Fibroblast of skin of scalp (primary cell): ENCODE measurements around the gene RSPO3.
A peak's percentile ranks its signal among the peaks of the same experiment; 100 is the strongest.

Experiments used
- DNase-seq: peaks from one replicate; pipeline ENCODE4 v3.0.0-alpha.2; 2013

The RSPO3 gene

DNA sequence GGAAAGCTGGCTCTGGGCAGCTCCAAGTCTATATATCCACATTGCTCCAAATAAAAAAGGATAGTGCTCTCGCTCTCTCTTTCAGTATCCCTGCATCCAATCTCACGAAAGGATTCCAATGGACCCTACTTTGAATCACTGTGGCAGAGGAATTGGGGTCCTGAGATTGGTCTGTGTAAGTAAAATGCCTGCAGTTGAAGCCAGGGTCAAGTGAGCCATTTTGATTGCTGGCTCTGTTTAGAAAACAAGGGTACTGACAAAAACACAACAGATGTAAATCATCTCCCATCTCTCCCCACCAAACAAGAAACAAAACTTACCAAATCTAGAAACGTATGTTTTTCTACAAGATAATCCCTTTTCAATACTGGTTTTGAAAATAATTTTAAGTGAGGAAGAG lies 45.6 kb downstream of the RSPO3 start:
- no peak for DNase-seq

DNA sequence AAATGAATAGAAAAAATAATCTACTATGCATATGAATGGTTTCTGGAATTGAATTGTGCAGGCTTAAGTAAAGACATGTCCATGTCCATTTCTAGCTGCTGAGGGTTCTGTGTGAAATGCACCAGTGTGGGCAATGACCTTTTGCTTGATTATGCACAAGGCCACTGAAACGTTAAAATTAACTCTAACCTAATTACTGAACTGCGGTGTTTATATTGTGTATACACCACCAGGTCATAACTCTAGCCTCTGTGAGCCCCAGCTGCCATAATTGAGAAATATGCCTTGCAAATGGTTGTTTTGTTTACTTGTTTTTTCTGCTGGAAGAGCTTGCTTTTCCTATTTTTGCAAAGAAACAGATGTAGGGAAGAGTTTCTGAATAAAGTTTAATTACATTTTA lies 46.1 kb downstream of the RSPO3 start:
- DNase-seq, result no peak

DNA sequence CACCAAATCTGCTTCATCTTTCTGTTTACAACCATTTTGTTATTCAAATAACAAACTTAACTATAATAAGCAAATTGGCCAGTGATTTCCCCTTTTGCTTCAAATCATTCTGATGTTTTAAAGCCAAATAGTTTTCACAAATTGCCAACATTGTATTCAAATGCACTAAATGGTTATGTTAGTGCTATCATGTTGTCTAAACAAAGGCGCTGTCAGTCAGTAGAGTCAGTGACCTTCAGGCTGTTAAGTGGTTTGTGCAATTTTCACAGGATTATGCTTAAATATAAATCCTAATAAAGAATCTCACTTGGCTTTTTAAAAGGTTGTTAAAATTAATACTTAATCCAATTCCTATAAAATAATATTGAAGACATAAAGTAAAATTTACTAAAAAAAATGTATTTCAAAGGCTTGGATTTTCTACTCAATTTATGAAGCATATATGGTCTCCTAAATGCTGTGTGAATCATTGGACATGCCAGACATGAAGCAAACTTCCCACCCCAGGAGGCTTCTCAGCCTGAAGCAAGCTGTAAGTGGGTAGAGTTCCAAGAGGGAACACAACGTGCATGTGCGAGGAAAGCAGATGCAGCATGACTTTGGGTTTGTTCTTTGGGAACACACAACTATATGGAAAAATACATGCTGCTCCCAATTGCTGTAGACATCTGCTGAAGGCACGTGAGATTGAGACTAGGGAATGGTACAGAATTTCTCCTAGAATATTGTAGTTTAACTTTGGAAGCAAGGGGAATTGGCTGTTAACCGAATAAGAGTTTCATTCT lies 54.9 kb downstream of the RSPO3 start:
- DNase-seq, result peak; percentile 49

DNA sequence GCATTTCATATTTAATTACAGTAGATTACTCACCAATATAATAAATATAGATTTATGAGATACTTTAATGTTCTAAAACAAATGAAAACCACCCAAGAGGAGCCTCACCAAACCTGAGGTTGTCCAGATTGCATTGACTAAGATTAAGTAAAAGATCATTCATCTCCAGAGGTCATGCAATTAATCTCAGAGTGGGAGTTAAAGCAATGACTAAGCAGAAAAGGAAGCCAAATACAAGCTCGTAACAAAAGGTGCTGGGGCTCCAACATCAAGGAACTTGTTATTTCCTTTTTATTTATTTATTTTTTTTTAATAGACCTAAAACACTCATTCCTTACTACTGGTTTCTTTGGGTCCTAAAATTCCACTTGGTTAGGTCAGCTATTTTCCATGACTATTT lies 57.7 kb downstream of the RSPO3 start:
- no peak for DNase-seq

DNA sequence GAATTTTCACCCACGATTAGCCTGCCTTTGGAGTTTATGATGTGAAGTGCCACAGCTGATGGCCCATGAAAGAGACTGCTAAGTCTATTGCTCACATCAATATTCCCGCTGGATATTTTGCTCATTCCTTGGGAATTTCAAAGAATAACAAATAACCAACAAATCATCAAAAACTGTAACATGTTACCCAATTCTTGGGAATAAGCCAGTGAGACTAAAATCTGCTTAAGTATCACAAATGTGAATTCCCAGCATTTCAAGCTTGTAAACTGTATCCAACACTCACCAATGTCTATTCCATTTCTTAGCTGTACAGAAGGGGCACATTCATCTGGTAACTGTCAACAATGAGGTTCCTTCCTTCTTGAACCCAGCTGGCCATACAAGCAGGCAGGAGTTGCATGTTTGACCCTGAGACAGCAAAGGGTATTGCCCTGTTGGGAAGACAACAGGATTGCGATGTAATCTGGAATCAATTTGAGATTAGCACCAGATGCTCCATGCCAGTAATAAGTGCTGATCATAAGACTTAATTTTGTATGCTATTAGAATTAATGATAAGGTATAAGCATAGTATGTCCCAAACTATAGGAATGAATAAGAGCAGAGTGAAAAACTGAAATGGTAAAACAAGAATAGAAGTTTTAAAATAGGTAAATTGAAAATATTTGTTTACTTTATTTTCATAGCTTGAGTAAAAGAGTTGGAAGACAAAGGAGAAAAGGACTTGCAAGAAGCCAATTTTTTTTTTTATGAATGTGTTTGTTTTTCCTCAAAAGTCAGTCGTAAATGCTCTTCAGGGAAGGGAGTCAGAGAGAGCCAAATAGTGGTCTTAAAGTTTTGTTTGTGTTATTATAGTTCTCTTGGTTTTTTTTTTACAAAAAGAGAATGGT lies 58.8 kb downstream of the RSPO3 start:
- DNase-seq, result peak; percentile 96

DNA sequence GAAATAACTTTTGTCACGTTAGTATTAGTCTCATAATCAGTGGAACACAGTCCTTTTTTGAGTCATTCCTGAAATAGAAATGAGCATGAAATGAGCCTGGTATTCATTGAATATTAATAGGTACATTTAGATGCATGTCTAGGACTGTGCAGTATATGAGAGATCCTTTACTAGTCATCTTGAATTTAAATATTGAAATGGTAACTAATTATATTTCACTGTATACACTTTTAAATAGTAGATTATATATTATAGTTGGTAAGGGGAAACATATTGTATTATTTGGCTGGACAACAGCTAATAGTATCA lies 59.4 kb downstream of the RSPO3 start:
- DNase-seq, result no peak

DNA sequence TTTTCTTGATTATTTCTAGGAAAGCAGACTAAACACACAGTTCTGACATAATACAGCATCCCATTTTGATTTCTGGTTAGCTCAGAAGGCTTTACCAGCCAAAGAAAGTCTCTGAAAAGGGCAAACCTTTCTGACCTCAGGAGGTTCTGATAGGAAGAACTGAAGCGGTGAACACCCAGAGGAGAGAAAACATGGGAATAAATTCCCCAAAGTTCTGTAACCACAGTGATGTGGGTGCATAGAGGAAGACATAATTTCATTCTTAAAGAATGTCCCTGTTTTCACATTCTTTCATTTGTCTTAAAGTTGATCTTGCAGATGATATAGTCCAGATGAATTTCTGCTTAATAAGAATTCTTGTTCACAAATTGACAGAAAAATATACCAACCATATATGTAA lies 60.3 kb downstream of the RSPO3 start:
- peak; percentile 86 for DNase-seq

DNA sequence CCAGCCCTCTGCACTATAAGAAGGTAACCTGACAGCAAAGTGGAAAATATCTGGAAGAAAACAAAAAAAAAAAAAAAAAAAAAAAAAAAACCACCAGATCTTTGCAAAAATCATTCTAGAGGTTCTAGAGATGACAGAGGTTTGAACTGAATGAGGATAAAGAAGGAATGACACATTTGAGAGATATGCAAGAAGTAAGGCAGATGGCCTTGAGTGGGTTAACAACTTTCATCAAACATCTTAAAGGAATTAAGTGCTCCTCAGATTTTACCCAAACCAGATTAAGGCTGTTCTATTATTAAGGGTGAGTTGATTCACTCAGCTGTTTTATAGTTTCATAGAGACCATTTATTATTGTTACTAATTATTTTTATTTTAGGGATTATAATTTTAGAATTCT lies 62.0 kb downstream of the RSPO3 start:
- peak; percentile 76 for DNase-seq

DNA sequence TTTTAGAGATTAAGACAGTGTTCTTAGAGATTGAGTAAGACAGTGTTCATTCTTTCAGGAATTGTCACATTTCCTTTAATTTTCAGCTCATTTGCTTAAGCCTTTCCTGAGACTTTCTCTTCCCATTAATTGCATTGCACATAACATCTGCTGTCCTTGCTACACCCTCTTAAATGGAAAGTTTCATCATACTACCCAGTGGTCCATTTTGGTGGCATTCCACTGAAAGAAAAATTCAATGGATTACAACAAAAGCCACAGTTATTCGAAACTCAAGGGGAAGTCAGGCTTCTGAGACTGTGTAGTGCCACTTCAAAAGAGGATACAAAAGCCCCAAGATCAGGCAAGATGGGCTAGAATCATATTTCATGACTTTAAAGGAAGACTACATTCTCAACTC lies 64.0 kb downstream of the RSPO3 start:
- peak; percentile 94 for DNase-seq

DNA sequence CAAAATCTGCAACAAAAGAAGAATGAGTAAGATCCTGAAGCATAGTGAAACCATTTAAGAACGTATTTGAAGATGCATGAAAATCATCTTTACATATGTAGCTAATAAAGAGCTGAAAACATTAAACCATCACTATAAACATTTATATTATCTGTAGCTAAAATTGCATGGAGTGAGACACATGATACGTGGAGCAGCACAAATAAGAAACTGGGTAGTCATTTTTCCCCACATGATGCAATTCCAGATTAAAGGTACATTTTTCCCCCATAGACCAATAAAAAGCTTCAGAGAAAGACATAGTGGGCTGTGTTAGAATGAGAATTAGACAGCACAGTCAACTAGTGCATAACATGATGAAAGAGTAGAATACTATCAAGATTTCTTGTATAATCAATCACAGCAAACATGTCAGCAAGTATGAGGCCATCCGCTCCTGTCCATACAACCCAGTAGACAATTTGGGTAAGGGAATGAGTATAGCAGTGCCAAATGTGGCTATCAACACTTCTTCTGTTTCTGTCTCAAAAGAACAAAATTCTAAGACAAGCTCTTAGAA lies 67.0 kb downstream of the RSPO3 start:
- no peak for DNase-seq

DNA sequence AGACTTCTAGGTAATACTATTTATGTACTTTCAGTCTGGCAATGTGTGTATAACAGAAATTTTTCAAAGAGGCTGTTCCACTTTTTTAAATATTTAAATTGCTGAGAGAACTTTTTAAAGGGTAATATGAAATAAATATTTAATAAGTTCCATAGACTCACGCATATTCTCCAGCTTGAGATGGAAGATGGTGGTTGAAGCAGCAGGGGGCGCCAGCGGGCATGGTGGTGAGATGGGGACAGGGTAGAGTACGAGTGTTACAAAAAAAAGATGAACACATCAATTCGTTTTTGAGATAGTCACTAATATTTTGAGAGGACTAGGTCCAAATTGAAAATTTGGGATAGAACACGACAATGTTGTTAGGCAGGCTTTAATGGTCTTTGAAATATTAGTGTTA lies 68.4 kb downstream of the RSPO3 start:
- no peak for DNase-seq

DNA sequence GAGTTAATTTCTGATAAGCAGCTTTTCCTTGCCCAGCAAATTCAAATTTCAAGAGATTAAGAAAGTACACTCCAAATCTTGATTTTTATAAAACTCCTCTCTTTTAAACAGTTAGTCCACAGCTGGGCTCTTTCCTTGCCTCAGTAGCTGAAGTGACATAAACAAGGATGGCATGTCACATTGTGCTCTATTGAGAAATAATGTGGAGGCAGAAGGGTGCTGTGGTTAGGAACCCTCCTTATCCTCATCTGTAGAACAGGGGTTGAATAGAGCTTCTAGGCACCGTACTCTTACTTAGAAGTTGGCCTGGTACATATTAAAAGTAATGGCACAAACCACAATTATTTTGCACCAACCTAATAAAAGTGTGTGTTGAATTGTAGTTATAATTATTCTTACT lies 70.3 kb downstream of the RSPO3 start:
- DNase-seq, result no peak

DNA sequence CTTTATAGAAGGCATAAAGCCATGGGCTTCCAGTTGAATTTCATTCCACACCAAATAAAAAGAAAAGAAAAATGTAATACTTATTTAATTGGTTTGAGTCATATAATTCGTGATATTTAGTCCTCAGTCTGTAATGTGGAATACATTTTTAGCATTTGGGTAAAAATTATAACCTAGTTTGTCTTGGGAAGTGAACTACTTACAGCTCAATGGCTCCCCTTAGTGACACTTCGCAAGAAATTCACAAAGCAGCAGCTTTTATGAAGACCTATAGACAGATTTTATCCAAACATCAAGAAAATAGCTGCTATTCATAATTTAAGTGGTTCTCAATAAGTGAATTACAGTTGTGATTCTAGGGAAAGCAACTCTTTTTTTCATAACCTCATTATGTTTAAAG lies 72.1 kb downstream of the RSPO3 start:
- peak; percentile 68 for DNase-seq

DNA sequence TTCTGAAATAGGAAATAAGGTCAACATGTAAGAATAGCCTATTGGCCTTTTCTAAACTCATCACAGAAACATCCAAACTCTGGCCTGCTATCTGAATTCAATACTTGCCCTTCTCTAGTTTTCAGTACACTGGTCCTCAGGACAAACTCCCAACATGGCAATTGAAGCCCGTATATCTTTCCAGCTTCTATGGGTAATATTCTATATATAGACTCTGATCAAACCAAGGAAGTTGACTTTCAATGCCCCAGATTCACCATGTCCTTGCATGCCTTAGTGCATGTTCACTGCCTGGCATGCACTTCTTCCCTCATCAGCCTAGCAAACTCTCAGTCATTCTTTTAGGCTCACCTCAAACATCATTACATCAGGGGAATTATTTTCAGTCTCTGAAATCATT lies 73.2 kb downstream of the RSPO3 start:
- peak; percentile 76 for DNase-seq

DNA sequence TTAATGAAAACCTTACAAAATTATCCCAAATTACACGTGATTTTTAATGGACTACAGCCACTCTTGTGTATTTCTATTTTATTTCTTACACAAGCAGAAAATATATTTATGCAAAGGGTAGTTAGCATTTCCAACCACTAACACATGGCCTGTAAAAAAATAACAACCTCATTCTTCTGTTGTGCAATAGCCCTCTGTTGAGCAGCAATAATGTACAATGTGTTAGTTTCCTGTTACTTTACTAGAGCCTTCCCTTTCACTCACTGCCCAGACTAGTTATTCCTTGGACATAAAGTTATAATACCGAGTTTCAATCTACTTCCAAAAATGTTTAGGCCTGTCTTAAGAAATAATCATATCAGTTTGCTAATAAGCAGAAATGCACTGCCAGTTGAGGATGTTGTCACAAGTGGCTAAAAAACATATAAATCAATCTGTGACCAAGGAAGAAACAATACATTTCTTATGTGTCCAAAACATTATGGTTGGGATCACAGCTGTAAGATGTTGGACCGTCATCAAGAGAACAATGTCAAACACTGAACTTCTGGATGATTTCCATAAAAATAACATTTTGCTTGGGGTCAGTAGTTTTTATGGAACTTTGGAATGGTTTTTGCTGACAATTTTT lies 74.6 kb downstream of the RSPO3 start:
- peak; percentile 49 for DNase-seq

DNA sequence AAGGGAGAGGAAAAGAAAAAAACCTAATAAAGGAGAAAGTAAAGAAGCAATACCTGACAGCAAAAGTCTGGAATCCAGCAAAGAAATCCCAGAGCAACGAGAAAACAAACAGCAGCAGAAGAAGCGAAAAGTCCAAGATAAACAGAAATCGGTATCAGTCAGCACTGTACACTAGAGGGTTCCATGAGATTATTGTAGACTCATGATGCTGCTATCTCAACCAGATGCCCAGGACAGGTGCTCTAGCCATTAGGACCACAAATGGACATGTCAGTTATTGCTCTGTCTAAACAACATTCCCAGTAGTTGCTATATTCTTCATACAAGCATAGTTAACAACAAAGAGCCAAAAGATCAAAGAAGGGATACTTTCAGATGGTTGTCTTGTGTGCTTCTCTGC lies 77.4 kb downstream of the RSPO3 start:
- no peak for DNase-seq

DNA sequence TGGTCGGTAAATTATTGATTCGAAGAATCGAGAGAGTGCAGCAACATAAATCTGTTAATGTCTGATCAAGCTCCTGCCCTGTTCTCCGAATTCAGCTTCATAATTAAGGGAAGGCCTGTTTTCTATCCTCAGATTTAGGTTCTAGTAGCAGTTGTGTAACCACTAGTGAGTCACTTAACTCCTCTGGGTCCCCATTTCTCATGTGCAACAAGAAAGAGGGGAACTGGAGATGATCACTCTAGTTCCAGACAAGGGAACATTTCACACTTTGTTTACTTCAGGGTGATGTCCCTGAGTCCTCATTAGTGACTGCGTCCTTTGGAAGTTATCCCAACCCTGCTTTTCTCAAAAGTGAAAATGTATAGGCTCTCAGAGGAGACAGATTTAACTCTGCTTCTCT lies 80.1 kb downstream of the RSPO3 start:
- no peak for DNase-seq

DNA sequence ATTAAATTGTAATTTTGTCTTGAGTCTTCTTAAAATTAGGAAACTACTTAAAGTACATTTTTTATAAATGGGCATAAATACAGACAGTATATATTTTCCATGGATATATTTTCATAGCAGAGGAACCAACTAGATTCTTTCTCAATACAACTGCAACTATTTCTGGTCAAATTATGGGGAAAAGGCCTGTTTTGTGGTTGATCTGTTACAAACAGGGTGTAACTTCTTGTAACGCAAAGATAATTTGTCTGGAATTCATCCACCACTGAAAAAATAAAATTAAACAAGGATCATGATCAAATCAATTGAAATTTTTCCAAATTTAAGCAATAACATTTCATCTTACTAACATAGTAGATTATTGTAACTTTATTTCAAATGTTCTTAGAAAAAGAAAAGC lies 81.0 kb downstream of the RSPO3 start:
- DNase-seq, result no peak

DNA sequence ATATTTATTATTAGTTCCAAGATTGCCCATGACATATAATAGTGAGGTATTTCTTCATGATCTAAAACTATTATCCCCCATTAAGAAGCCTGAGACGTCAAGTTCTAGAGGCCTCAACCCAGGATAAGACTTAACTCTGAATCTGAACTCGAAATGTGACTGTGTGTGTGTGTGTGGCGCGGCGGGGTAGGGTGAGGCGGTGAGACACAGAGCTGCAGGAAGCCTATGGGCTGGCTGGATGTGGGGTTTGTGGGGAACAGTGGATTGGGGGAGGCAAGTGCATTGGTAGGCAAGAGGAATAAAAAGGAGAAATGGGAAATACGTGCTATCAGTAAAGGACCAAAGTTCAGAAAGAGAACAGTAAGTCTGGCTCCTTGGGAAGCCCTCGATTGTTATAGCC lies 81.6 kb downstream of the RSPO3 start:
- no peak for DNase-seq

DNA sequence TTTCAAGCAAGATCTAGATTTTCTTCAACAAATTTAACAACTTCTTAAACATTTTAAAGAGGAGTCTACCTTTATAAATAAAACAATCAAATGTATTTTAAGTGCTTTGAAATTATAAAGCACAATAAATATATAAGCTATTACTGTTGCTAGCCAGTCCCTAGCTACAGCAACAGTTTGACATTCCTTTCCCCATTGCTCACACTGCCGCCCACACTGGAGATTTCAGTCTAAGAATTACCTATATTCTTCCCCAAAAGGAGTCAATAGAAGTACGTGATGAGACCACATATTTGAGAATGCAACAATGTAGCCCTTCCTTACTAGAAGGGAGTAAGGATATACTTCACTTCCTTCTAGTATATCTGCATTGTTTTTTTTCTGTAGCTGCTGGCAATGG lies 82.8 kb downstream of the RSPO3 start:
- DNase-seq, result peak; percentile 60

DNA sequence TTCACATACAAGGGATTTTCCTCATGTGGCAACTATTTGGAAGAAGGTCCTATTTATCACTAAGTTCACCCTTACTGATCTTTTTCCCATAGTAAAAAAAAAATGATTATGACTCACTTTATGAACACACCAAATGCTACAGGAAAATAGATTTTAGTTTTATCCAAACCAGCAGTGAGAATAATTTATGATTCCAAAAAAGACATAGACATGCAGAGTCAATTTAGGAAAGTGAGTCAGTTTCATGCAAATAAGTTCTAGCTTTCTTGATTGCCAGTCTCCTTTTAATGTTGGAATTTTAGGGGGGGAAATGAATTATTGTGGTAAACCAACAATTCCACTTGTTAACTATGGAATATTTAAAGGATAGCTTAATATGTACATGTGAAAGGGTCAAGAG lies 84.2 kb downstream of the RSPO3 start:
- DNase-seq, result peak; percentile 48

DNA sequence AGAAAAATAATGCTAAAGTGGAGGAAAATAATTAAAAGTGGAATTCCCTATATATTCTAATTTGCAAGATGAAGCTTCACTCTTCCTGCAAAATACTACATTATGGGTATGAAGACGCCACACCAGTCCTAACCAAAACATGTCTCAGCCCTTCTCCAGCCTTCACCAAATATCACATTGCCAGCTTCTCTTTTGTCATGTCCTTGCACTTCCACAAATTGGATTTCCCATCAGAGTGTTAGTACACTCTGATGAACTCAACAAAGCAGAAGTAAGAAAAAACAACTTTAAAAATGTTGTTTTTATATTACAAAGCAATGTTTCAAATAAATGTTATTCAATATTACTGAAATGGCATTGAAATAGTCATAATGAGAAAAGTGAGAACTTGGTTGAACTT lies 85.8 kb downstream of the RSPO3 start:
- no peak for DNase-seq

DNA sequence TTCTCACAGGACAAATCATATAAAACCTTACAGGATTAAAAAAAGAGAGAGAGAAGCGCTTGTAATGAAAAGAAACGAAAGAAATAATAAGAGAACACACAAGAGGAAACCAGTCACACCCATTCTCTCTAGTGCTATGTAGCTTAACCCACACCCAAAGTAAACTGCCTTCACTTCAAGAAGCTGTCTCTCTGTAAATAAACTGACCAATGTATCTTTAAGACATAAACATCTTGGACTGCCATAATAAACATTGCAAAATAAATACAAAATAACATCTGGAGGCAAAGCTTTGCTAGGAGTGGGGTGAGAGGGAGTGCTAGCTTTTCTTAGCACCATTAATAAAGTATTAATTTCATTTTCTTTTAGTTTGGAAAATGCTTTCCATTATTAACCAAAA lies 86.6 kb downstream of the RSPO3 start:
- no peak for DNase-seq
